Measurements from ENCODE around the gene CBX3.
A peak's percentile ranks its signal among the peaks of the same experiment; 100 is the strongest.
"Not testable (repeated sequence)": the region's sequence is repeated elsewhere in the genome, so short reads cannot be mapped to it uniquely, and the experiment has no call there.

Gene CBX3

GRCh38 chr7:26201247-26202018 lies at the start of gene CBX3:
Gene CBX3 (plus strand): TSS chr7:26201745. CDS start chr7:26202999, 1,254 bp downstream.
- DNase-seq (ENCODE audit: low read depth): peak; percentile 78

- DNase-seq (ENCODE audit: low read depth): peak; percentile 74
Observed at GRCh38 chr7:26151953-26152781, 49.4 kb upstream of the CBX3 start, which contains the start of gene NFE2L3. Gene NFE2L3 (plus strand): TSS chr7:26152198. CDS start chr7:26152499, 301 bp downstream.

GRCh38 chr7:26152782-26153240 lies 48.7 kb upstream of the CBX3 start:
- not testable (repeated sequence) for DNase-seq (ENCODE audit: low read depth)

- no peak for DNase-seq (ENCODE audit: low read depth)
Observed at GRCh38 chr7:26153241-26153822, 48.2 kb upstream of the CBX3 start.

GRCh38 chr7:26153823-26154783 lies 47.4 kb upstream of the CBX3 start:
- no peak for DNase-seq (ENCODE audit: low read depth)

- DNase-seq (ENCODE audit: low read depth): no peak
Observed at GRCh38 chr7:26155531-26156375, 45.8 kb upstream of the CBX3 start.

- no peak for DNase-seq (ENCODE audit: low read depth)
Observed at GRCh38 chr7:26156451-26157420, 44.8 kb upstream of the CBX3 start.

GRCh38 chr7:26157520-26158105 lies 43.9 kb upstream of the CBX3 start:
- no peak for DNase-seq (ENCODE audit: low read depth)

- no peak for DNase-seq (ENCODE audit: low read depth)
Observed at GRCh38 chr7:26159243-26159642, 42.3 kb upstream of the CBX3 start.

- DNase-seq (ENCODE audit: low read depth): no peak
Observed at GRCh38 chr7:26160896-26161295, 40.6 kb upstream of the CBX3 start.

GRCh38 chr7:26162431-26162830 lies 39.1 kb upstream of the CBX3 start:
- DNase-seq (ENCODE audit: low read depth): no peak

GRCh38 chr7:26163804-26164203 lies 37.7 kb upstream of the CBX3 start:
- not testable (repeated sequence) for DNase-seq (ENCODE audit: low read depth)

GRCh38 chr7:26165950-26166683 lies 35.4 kb upstream of the CBX3 start:
- DNase-seq (ENCODE audit: low read depth): no peak

GRCh38 chr7:26166684-26167266 lies 34.8 kb upstream of the CBX3 start:
- DNase-seq (ENCODE audit: low read depth): no peak

- DNase-seq (ENCODE audit: low read depth): no peak
Observed at GRCh38 chr7:26167303-26167934, 34.1 kb upstream of the CBX3 start.

- DNase-seq (ENCODE audit: low read depth): no peak
Observed at GRCh38 chr7:26168458-26169023, 33.0 kb upstream of the CBX3 start.

GRCh38 chr7:26169271-26169670 lies 32.3 kb upstream of the CBX3 start:
- DNase-seq (ENCODE audit: low read depth): no peak
